ENCODE measurements around the gene LHFPL2.

The LHFPL2 gene

GRCh38 chr5:78506261-78507024 is 142.1 kb downstream of the LHFPL2 start:
- POLR2A ChIA-PET: interaction anchor here (0.7 to 1.2 kb wide), 2 partner anchors 12 to 13 kb away, joined by 3 read pairs; no protein-coding TSS in a partner anchor
- DNase-seq (ENCODE audit: low read depth, low spot score): no peak
- CTCF ChIA-PET: no interaction called here
- H3K4me3 ChIP-seq (ENCODE audit: low read depth, low read length): no peak overlapping the region
- no peak for TF ChIP-seq CTCF (IDR thresholded peaks at IDR 0.05; ENCODE audit: insufficient read depth, low read length, missing control alignments)

GRCh38 chr5:78505860-78506259 is 142.7 kb downstream of the LHFPL2 start:
- CTCF ChIA-PET: interaction anchor here (1.0 to 1.1 kb wide), 3 partner anchors 17 to 380 kb away, joined by 3 to 4 read pairs (median 4); no protein-coding TSS in a partner anchor
- no peak for TF ChIP-seq CTCF (IDR thresholded peaks at IDR 0.05; ENCODE audit: insufficient read depth, low read length, missing control alignments)
- POLR2A ChIA-PET: interaction anchor here (1.2 kb wide), 2 partner anchors 13 to 15 kb away, joined by 3 read pairs; no protein-coding TSS in a partner anchor
- no peak overlapping the region for H3K4me3 ChIP-seq (ENCODE audit: low read depth, low read length)
- no peak for DNase-seq (ENCODE audit: low read depth, low spot score)

- DNase-seq (ENCODE audit: low read depth, low spot score): peak; percentile 95
- CTCF ChIA-PET: interaction anchor here (0.8 to 1.1 kb wide), 4 partner anchors 16 to 381 kb away, joined by 3 to 4 read pairs (median 4); no protein-coding TSS in a partner anchor
- H3K4me3 ChIP-seq (ENCODE audit: low read depth, low read length): no peak overlapping the region
- POLR2A ChIA-PET: interaction anchor here (0.7 to 1.2 kb wide), 4 partner anchors 14 to 231 kb away, joined by 3 to 5 read pairs (median 3); no protein-coding TSS in a partner anchor
- TF ChIP-seq CTCF (IDR thresholded peaks at IDR 0.05; ENCODE audit: insufficient read depth, low read length, missing control alignments): no peak
These were observed 143.6 kb downstream of the LHFPL2 start for GRCh38 chr5:78504704-78505677.

- H3K4me3 ChIP-seq (ENCODE audit: low read depth, low read length): no peak overlapping the region
- POLR2A ChIA-PET: interaction anchor here (0.7 to 1.2 kb wide), 3 partner anchors 13 to 230 kb away, joined by 3 to 5 read pairs (median 3); no protein-coding TSS in a partner anchor
- CTCF ChIA-PET: no interaction called here
- no peak for TF ChIP-seq CTCF (IDR thresholded peaks at IDR 0.05; ENCODE audit: insufficient read depth, low read length, missing control alignments)
- no peak for DNase-seq (ENCODE audit: low read depth, low spot score)
These were observed 144.5 kb downstream of the LHFPL2 start for GRCh38 chr5:78503958-78504653.

GRCh38 chr5:78501411-78502352 is 146.9 kb downstream of the LHFPL2 start:
- POLR2A ChIA-PET: interaction anchor here (1.5 kb wide), 1 partner anchor 13 kb away, joined by 5 read pairs; no protein-coding TSS in a partner anchor
- DNase-seq (ENCODE audit: low read depth, low spot score): no peak
- CTCF ChIA-PET: interaction anchor here (1.0 to 1.7 kb wide), 3 partner anchors 10 to 632 kb away, joined by 3 to 6 read pairs (median 4); no protein-coding TSS in a partner anchor
- H3K4me3 ChIP-seq (ENCODE audit: low read depth, low read length): no peak overlapping the region
- no peak for TF ChIP-seq CTCF (IDR thresholded peaks at IDR 0.05; ENCODE audit: insufficient read depth, low read length, missing control alignments)

Data from AG04449 (cell line).